Astrocyte (in vitro differentiated cells and primary cell): ENCODE measurements around the gene SARDH.

Experiments
- EZH2 ChIP-seq: IDR thresholded peaks from 2 replicates; pipeline ENCODE4 v1.6.1; 2012; ENCODE audit warnings: mild to moderate bottlenecking, low read length, inconsistent platforms; ENCODE audit not compliant: insufficient read depth
- TF ChIP-seq, protein P1 (sequence below): IDR thresholded peaks from 2 replicates; pipeline ENCODE4 v1.5.1; 2011; ENCODE audit warnings: low read depth, mild to moderate bottlenecking, inconsistent platforms, low read length, moderate library complexity; ENCODE audit not compliant: insufficient read depth

DNA sequence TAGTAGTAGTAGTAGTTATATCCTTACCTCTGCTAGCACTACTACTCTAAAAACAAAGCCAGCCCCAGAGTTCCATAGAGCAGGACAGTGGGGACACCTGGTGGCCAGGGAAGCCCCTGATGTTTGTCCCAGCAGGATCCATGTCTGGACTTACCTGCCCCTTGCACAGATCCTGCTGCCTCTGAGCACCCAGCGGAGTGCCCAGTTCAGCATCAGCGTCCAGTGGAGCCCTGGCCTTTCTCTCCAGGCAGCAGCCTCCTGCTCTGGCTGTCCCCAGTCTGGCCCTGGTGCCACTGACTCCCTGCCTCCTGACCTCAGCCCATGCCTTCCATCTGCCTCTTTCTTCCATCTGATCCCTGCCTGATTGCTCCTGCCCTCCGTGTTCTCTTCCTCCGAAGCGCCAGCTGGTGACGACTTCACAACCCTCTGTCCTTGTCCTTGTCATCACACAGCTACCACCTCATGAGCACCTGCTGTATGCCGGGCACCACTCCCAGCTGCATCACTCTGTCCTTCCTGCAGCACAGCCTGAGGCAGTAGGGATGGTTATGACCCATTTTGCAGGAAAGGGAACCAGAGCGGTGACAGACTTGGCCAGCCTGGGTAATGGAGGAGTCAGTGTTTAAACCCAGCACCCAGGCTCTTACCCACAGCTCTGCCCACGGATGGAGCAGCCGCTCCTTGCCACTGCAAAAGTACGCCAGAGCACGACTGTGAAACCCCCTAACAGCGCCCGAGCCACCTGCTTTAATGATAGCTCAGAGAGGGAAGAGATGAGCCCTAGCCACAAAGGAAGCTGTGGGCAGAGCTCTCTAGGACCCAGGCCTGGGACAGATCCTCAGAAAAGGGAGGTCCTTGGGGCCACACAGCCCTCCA is 11.5 kb downstream of the SARDH start:
- TF ChIP-seq, protein P1, sequence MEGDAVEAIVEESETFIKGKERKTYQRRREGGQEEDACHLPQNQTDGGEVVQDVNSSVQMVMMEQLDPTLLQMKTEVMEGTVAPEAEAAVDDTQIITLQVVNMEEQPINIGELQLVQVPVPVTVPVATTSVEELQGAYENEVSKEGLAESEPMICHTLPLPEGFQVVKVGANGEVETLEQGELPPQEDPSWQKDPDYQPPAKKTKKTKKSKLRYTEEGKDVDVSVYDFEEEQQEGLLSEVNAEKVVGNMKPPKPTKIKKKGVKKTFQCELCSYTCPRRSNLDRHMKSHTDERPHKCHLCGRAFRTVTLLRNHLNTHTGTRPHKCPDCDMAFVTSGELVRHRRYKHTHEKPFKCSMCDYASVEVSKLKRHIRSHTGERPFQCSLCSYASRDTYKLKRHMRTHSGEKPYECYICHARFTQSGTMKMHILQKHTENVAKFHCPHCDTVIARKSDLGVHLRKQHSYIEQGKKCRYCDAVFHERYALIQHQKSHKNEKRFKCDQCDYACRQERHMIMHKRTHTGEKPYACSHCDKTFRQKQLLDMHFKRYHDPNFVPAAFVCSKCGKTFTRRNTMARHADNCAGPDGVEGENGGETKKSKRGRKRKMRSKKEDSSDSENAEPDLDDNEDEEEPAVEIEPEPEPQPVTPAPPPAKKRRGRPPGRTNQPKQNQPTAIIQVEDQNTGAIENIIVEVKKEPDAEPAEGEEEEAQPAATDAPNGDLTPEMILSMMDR, result peak; percentile 47
- TF ChIP-seq EZH2, result no peak
